Esophagus (tissue), 2 donors: Measurements from ENCODE around the gene GRB14. TPM values are rescaled to one million over a fixed set of nuclear protein-coding genes. Genes with fewer than 3 reads are reported as not detected.

Source experiments
- H3K27ac ChIP-seq, 2 donors: one replicate each; pipeline ENCODE4 v1.5.1; 2013; ENCODE audit warnings: low read depth in 2 of 2, mild to moderate bottlenecking in 2 of 2, inconsistent platforms in 1 of 2, low read length in 1 of 2, moderate library complexity in 1 of 2
- H3K27me3 ChIP-seq, 2 donors: one replicate each; pipeline ENCODE4 v1.6.1; 2013; ENCODE audit warnings: low read length in 2 of 2, control low read depth in 1 of 2, mild to moderate bottlenecking in 1 of 2; ENCODE audit not compliant: insufficient read depth in 2 of 2, control insufficient read depth in 1 of 2
- H3K36me3 ChIP-seq, 2 donors: one replicate each; pipeline ENCODE4 v1.6.1; 2013; ENCODE audit warnings: low read length in 1 of 2; ENCODE audit not compliant: control insufficient read depth in 2 of 2, insufficient read depth in 2 of 2
- H3K4me1 ChIP-seq, 2 donors: one replicate each; pipeline ENCODE4 v1.6.1; 2013; ENCODE audit warnings: low read length in 1 of 2; ENCODE audit not compliant: control insufficient read depth in 2 of 2, insufficient read depth in 2 of 2
- H3K4me3 ChIP-seq, 2 donors: one replicate each; pipeline ENCODE4 v1.5.1; 2013; ENCODE audit warnings: low read length in 2 of 2, mild to moderate bottlenecking in 2 of 2, low read depth in 1 of 2, moderate library complexity in 1 of 2
- H3K9me3 ChIP-seq, 2 donors: one replicate each; pipeline ENCODE4 v1.6.1; 2013; ENCODE audit warnings: mild to moderate bottlenecking in 2 of 2, low read depth in 1 of 2, low read length in 1 of 2, moderate library complexity in 1 of 2; ENCODE audit not compliant: control insufficient read depth in 2 of 2, insufficient read depth in 1 of 2
- WGBS, 2 donors: extraction: QIAGEN DNeasy Blood & Tissue Kit; methylation state at CpG; one replicate each; pipeline ENCODE4 v1.1.7; 2013; 5-methylcytosine and 5-hydroxymethylcytosine counted together
- polyA plus RNA-seq, 2 donors: library from polyadenylated mRNA; stranded (reverse); fragments of 200-250 nt; gene quantifications; one replicate each; pipeline ENCODE4 v1.2.3, GENCODE V29; 2013
- donor health status: healthy with polysubstance abuse.
- donor health status: Bipolar disorder and iron deficiency.

GRB14 gene
- polyA plus RNA-seq, 2 donors: 1.1 to 4.0 TPM

- Histone ChIP-seq H3K9me3 (no peaks in the 10 kb centered on the region), H3K27ac (no peak overlapping the region), H3K4me1 (no peaks in the 10 kb centered on the region), H3K27me3 (no peaks in the 10 kb centered on the region), H3K4me3 (no peak overlapping the region), H3K36me3 (no peaks in the 10 kb centered on the region)
- WGBS, 2 donors: 79% methylated on average over 5 of the region's 5 CpGs
Observed at GRCh38 chr2:164545484-164545883, 75.8 kb downstream of the GRB14 start.

- no peak overlapping the region for H3K4me3 ChIP-seq
- 20 to 25% methylated on average over 2 of the region's 2 CpGs for WGBS, 2 donors
Observed at GRCh38 chr2:164542581-164543021, 78.7 kb downstream of the GRB14 start.

GRCh38 chr2:164538240-164538866 is 82.9 kb downstream of the GRB14 start:
- H3K9me3 ChIP-seq: no peaks in the 10 kb centered on the region
- WGBS, 2 donors: 91 to 92% methylated on average over 3 of the region's 3 CpGs
- H3K36me3 ChIP-seq: no peaks in the 10 kb centered on the region
- H3K27ac ChIP-seq: no peak overlapping the region
- H3K4me3 ChIP-seq: no peak overlapping the region
- H3K27me3 ChIP-seq: no peaks in the 10 kb centered on the region
- no peaks in the 10 kb centered on the region for H3K4me1 ChIP-seq

More at GRCh38 chr2:164542581-164543021, 78.7 kb downstream of the GRB14 start:
- Histone ChIP-seq H3K27ac (no peak overlapping the region), H3K9me3 (no peaks in the 10 kb centered on the region), H3K4me1 (no peaks in the 10 kb centered on the region), H3K36me3 (no peaks in the 10 kb centered on the region), H3K27me3 (no peaks in the 10 kb centered on the region)

GRCh38 chr2:164535280-164536025 is 85.8 kb downstream of the GRB14 start:
- no peaks in the 10 kb centered on the region for H3K27me3 ChIP-seq
- 57 to 62% methylated on average over 5 of the region's 5 CpGs for WGBS, 2 donors
- no peak overlapping the region for H3K4me3 ChIP-seq
- H3K27ac ChIP-seq: no peak overlapping the region
- H3K4me1 ChIP-seq: no peaks in the 10 kb centered on the region
- H3K9me3 ChIP-seq: no peaks in the 10 kb centered on the region
- no peaks in the 10 kb centered on the region for H3K36me3 ChIP-seq

GRCh38 chr2:164530464-164530863 is 90.8 kb downstream of the GRB14 start:
- Histone ChIP-seq H3K27ac (no peak overlapping the region), H3K36me3 (no peaks in the 10 kb centered on the region), H3K27me3 (no peaks in the 10 kb centered on the region), H3K4me1 (no peaks in the 10 kb centered on the region), H3K4me3 (no peak overlapping the region), H3K9me3 (no peaks in the 10 kb centered on the region)
- 93 to 97% methylated on average over 1 of the region's 1 CpG for WGBS, 2 donors

GRCh38 chr2:164523726-164524125 is 97.6 kb downstream of the GRB14 start:
- Histone ChIP-seq H3K9me3 (no peaks in the 10 kb centered on the region), H3K4me1 (no peaks in the 10 kb centered on the region), H3K27me3 (no peaks in the 10 kb centered on the region), H3K27ac (no peak overlapping the region), H3K36me3 (no peaks in the 10 kb centered on the region), H3K4me3 (no peak overlapping the region)
- WGBS, 2 donors: 83 to 96% methylated on average over 1 of the region's 1 CpG

GRCh38 chr2:164523009-164523408 is 98.3 kb downstream of the GRB14 start:
- Histone ChIP-seq H3K36me3 (no peaks in the 10 kb centered on the region), H3K27me3 (no peaks in the 10 kb centered on the region), H3K27ac (peak overlapping the region in 1 of 2 donors; percentile 53), H3K9me3 (no peaks in the 10 kb centered on the region), H3K4me3 (no peak overlapping the region), H3K4me1 (no peaks in the 10 kb centered on the region)
- WGBS, 2 donors: 57 to 71% methylated on average over 3 of the region's 3 CpGs

- H3K9me3 ChIP-seq: no peaks in the 10 kb centered on the region
- H3K4me3 ChIP-seq: no peak overlapping the region
- no peaks in the 10 kb centered on the region for H3K36me3 ChIP-seq
- peak overlapping the region in 1 of 2 donors; percentile 53 for H3K27ac ChIP-seq
- WGBS, 2 donors: 67 to 68% methylated on average over 3 of the region's 3 CpGs
- no peaks in the 10 kb centered on the region for H3K4me1 ChIP-seq
- H3K27me3 ChIP-seq: no peaks in the 10 kb centered on the region
Observed at GRCh38 chr2:164522561-164522981, 98.7 kb downstream of the GRB14 start.

GRCh38 chr2:164515734-164516133 is 105.5 kb downstream of the GRB14 start:
- no peak overlapping the region for H3K27ac ChIP-seq
- peaks cover 0 to 2% of the 10 kb centered on the region in 2 donors for H3K9me3 ChIP-seq
- H3K4me1 ChIP-seq: peaks cover 0 to 12% of the 10 kb centered on the region in 2 donors
- 90 to 91% methylated on average over 2 of the region's 2 CpGs for WGBS, 2 donors
- H3K4me3 ChIP-seq: no peak overlapping the region
- no peaks in the 10 kb centered on the region for H3K27me3 ChIP-seq
- H3K36me3 ChIP-seq: no peaks in the 10 kb centered on the region
